Measurements from ENCODE around the gene TNNI3K.

- TF ChIP-seq POLR2AphosphoS5 (IDR thresholded peaks at IDR 0.05; ENCODE audit: low read depth, low read length) (no peak), POLR2A (IDR thresholded peaks at IDR 0.05; ENCODE audit: low read depth, low read length) (no peak), TAF1 (IDR thresholded peaks at IDR 0.05; ENCODE audit: borderline replicate concordance, low read depth, low read length) (no peak)
Observed at GRCh38 chr1:74363220-74363619, 128.0 kb downstream of the TNNI3K start.
